Panc1 (cell line): Measurements from ENCODE around the gene RALGPS1. TPM values are rescaled to one million over a fixed set of nuclear protein-coding genes. Genes with fewer than 3 reads are reported as not detected.

Experiments used
- ATAC-seq: fragments of 200-7000 bp; cut with Tn5 transposase; 2 replicates; pipeline ENCODE4 v1.9.1; 2020; ENCODE audit warnings: mild to moderate bottlenecking, moderate library complexity
- BruUV-seq: library from RNA; stranded (reverse); fragments of 400-500 nt; replicated peaks from 2 replicates; lab custom pipeline; 2021; lab: Mats Ljungman, UMichigan
- CTCF ChIA-PET: fragments of 300-600 bp; sonication (Branson Sonifier 250); formaldehyde crosslinking; loops from one replicate; lab custom pipeline; 2022; ENCODE audit warnings: antibody characterized with exemption; lab: Charles Lee
- POLR2A ChIA-PET: fragments of 300-600 bp; sonication (Branson Sonifier 250); formaldehyde crosslinking; loops from one replicate; lab custom pipeline; 2022; ENCODE audit warnings: antibody characterized with exemption; lab: Charles Lee
- DNase-seq: peaks from one replicate; pipeline ENCODE4 v3.0.0-alpha.2; 2010; ENCODE audit warnings: low read depth, low spot score
- H3K27ac ChIP-seq: 2 replicates; pipeline ENCODE4 v1.5.1; 2011; ENCODE audit warnings: mild to moderate bottlenecking, low read length, inconsistent platforms
- H3K27me3 ChIP-seq: fragments of 200-500 bp; sonication (Bioruptor generic); 2 replicates; pipeline ENCODE4 v1.6.0; 2014; ENCODE audit warnings: low read length, inconsistent platforms; ENCODE audit not compliant: control insufficient read depth, insufficient read depth
- H3K36me3 ChIP-seq: fragments of 200-500 bp; sonication (Bioruptor generic); 2 replicates; pipeline ENCODE4 v1.5.1; 2014; ENCODE audit warnings: inconsistent platforms, mild to moderate bottlenecking, low read length, moderate library complexity; ENCODE audit not compliant: control insufficient read depth, insufficient read depth
- H3K4me1 ChIP-seq: 2 replicates; pipeline ENCODE4 v1.5.1; 2011; ENCODE audit warnings: inconsistent platforms, mild to moderate bottlenecking, low read length, moderate library complexity; ENCODE audit not compliant: control insufficient read depth, insufficient read depth
- H3K4me3 ChIP-seq, 2 experiments: 2 replicates each; pipeline ENCODE4 v1.5.1; 2011 to 2012; ENCODE audit warnings: low read depth in 2 of 2, low read length in 2 of 2, mild to moderate bottlenecking in 2 of 2, inconsistent platforms in 1 of 2, moderate library complexity in 1 of 2
- H3K9me3 ChIP-seq: fragments of 200-500 bp; sonication (Bioruptor generic); 2 replicates; pipeline ENCODE4 v1.5.1; 2014; ENCODE audit warnings: low read depth, mild to moderate bottlenecking, inconsistent platforms, low read length, moderate library complexity; ENCODE audit not compliant: control insufficient read depth, insufficient read depth
- POLR2AphosphoS5 ChIP-seq: IDR thresholded peaks from 2 replicates; pipeline ENCODE4 v1.6.1; 2012; ENCODE audit warnings: mild to moderate bottlenecking, low read depth, low read length, moderate library complexity
- SIN3A ChIP-seq: IDR thresholded peaks from 2 replicates; pipeline ENCODE4 v1.6.1; 2012; ENCODE audit warnings: low read depth, mild to moderate bottlenecking, low read length, moderate library complexity, borderline replicate concordance; ENCODE audit not compliant: insufficient read depth
- TCF7L2 ChIP-seq: IDR thresholded peaks from 2 replicates; pipeline ENCODE4 v1.6.1; 2011; ENCODE audit warnings: mild to moderate bottlenecking, low read depth, low read length, inconsistent platforms
- in situ Hi-C: cut with HindIII; loops from 2 replicates; pipeline ENCODE4 v1.10.0; 2016; ENCODE audit warnings: low sequenced_read_pairs, low pct_unique_long_range_greater_than_20kb
- intact Hi-C: fragments of 100-400 bp; cut with micrococcal nuclease; formaldehyde crosslinking; loops from one replicate; pipeline ENCODE4 v1.10.0; 2022; ENCODE audit not compliant: unreplicated experiment
- total RNA-seq: library from RNA; stranded (reverse); gene quantifications from one replicate; pipeline ENCODE4 v1.2.1, GENCODE V29; 2021; ENCODE audit not compliant: unreplicated experiment
- TF ChIP-seq, protein P1 (sequence below), 2 experiments: IDR thresholded peaks; 2 replicates each; pipeline ENCODE4 v1.6.1; 2011 to 2012; ENCODE audit warnings: low read depth in 2 of 2, control low read depth in 1 of 2, low read length in 1 of 2, mild to moderate bottlenecking in 1 of 2, moderate library complexity in 1 of 2; ENCODE audit not compliant: insufficient read depth in 1 of 2
- TF ChIP-seq, protein P2 (sequence below): fragments of 450-650 bp; IDR thresholded peaks from 2 replicates; pipeline ENCODE4 v1.5.1; 2017; ENCODE audit warnings: mild to moderate bottlenecking

Gene RALGPS1
- total RNA-seq, 1 experiment from 2014 or later: 7.2 TPM

- no TSS peak for BruUV-seq
- no peak for DNase-seq
- CTCF ChIA-PET: no interaction called here
- no peak for ATAC-seq
- TF ChIP-seq TCF7L2 (no peak), SIN3A (no peak), POLR2AphosphoS5 (no peak)
- TF ChIP-seq, protein P1, sequence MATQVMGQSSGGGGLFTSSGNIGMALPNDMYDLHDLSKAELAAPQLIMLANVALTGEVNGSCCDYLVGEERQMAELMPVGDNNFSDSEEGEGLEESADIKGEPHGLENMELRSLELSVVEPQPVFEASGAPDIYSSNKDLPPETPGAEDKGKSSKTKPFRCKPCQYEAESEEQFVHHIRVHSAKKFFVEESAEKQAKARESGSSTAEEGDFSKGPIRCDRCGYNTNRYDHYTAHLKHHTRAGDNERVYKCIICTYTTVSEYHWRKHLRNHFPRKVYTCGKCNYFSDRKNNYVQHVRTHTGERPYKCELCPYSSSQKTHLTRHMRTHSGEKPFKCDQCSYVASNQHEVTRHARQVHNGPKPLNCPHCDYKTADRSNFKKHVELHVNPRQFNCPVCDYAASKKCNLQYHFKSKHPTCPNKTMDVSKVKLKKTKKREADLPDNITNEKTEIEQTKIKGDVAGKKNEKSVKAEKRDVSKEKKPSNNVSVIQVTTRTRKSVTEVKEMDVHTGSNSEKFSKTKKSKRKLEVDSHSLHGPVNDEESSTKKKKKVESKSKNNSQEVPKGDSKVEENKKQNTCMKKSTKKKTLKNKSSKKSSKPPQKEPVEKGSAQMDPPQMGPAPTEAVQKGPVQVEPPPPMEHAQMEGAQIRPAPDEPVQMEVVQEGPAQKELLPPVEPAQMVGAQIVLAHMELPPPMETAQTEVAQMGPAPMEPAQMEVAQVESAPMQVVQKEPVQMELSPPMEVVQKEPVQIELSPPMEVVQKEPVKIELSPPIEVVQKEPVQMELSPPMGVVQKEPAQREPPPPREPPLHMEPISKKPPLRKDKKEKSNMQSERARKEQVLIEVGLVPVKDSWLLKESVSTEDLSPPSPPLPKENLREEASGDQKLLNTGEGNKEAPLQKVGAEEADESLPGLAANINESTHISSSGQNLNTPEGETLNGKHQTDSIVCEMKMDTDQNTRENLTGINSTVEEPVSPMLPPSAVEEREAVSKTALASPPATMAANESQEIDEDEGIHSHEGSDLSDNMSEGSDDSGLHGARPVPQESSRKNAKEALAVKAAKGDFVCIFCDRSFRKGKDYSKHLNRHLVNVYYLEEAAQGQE (IDR thresholded peaks at IDR 0.05; ENCODE audit: insufficient read depth in 1 of 2, low read depth in 2 of 2, low read length in 1 of 2): no peak
- TF ChIP-seq, protein P2, sequence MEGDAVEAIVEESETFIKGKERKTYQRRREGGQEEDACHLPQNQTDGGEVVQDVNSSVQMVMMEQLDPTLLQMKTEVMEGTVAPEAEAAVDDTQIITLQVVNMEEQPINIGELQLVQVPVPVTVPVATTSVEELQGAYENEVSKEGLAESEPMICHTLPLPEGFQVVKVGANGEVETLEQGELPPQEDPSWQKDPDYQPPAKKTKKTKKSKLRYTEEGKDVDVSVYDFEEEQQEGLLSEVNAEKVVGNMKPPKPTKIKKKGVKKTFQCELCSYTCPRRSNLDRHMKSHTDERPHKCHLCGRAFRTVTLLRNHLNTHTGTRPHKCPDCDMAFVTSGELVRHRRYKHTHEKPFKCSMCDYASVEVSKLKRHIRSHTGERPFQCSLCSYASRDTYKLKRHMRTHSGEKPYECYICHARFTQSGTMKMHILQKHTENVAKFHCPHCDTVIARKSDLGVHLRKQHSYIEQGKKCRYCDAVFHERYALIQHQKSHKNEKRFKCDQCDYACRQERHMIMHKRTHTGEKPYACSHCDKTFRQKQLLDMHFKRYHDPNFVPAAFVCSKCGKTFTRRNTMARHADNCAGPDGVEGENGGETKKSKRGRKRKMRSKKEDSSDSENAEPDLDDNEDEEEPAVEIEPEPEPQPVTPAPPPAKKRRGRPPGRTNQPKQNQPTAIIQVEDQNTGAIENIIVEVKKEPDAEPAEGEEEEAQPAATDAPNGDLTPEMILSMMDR: no peak
- intact Hi-C loops: no loop called here
- Histone ChIP-seq H3K4me1 (no peaks in the 10 kb centered on the region), H3K36me3 (no peaks in the 10 kb centered on the region), H3K27ac (no peak overlapping the region), H3K9me3 (peaks cover 5% of the 10 kb centered on the region; the same call in 1 of the 2 replicates), H3K4me3 (no peak overlapping the region), H3K27me3 (no peaks in the 10 kb centered on the region)
- in situ Hi-C loops: no loop called here
- POLR2A ChIA-PET: no interaction called here
These were observed 153.1 kb downstream of the RALGPS1 start for GRCh38 chr9:127067603-127068220.

DNA sequence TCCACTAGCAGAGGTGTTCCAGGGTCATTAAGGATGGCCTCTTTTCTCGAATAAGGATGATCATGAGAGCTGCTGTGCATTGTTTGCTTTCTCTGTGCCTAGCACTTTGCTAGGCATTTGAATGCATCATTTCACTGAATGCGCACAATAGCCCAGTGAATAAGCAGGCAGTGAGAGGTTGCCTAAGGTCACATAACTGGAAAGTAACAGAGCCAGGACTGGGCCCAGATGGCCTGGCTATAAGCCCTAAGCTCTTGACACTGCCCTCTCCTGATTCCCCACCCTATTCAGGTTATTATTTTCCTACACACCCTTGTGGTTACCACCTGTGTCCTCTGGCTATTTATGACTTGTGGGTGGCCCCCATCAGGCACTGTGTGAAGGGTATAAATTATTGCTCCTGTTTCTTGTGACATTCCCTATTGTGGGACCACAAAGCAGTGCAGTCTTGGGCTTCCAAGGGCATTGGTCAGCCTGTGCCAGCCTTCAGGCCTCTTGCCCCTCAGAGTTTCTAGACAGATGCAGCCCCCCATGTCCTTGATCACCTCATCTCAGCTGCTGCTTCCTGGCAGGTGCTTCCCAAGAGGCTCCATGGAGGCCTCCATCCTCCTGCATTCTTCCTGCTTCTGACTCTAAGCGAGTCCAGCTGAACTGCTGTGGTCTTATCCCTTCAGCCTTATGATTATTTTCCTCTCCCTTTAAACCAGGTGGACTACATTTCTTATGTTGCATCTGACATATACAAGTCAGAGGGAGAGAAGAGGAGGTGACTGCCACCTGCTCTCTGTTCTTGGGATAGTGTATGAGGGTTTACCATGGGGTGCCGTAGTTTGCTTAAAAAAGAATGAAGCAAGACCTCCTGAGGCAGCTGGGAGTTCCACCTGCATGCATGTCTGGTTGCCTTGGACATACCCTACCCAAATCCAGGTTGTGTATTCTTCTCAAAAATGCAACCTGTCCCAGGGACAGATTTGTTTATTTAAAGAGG lies 160.3 kb downstream of the RALGPS1 start:
- peaks cover 5% of the 10 kb centered on the region; the same call in 1 of the 2 replicates for H3K9me3 ChIP-seq
- no peak for DNase-seq
- no TSS peak for BruUV-seq
- CTCF ChIA-PET: no interaction called here
- no peaks in the 10 kb centered on the region for H3K36me3 ChIP-seq
- H3K27me3 ChIP-seq: no peaks in the 10 kb centered on the region
- POLR2A ChIA-PET: no interaction called here
- peaks cover 9% of the 10 kb centered on the region; the same call in 1 of the 2 replicates for H3K4me1 ChIP-seq
- ATAC-seq: no peak
- H3K27ac ChIP-seq: no peak overlapping the region
- in situ Hi-C loops: no loop called here
- intact Hi-C loops: no loop called here
- no peak for TF ChIP-seq TCF7L2
- TF ChIP-seq SIN3A: no peak
- no peak for TF ChIP-seq POLR2AphosphoS5
- TF ChIP-seq, protein P2: no peak
- TF ChIP-seq, protein P1 (IDR thresholded peaks at IDR 0.05; ENCODE audit: insufficient read depth in 1 of 2, low read depth in 2 of 2, low read length in 1 of 2): no peak
- H3K4me3 ChIP-seq: no peak overlapping the region
